Fibroblast of mammary gland (primary cell): Measurements from ENCODE around the gene LRRC27.
"Not testable (repeated sequence)": the region's sequence is repeated elsewhere in the genome, so short reads cannot be mapped to it uniquely, and the experiment has no call there.

Source experiments
- DNase-seq: peaks from one replicate; pipeline ENCODE4 v3.0.0-alpha.2; 2010; ENCODE audit warnings: low read depth
- H3K4me3 ChIP-seq: 2 replicates; pipeline ENCODE4 v1.5.1; 2011; ENCODE audit warnings: low read depth, mild to moderate bottlenecking, low read length, moderate library complexity; ENCODE audit not compliant: control insufficient read depth
- CTCF ChIP-seq: conservative IDR thresholded peaks from 2 replicates; pipeline ENCODE4 v1.5.1; 2011; ENCODE audit warnings: low read depth, low read length, inconsistent platforms; ENCODE audit not compliant: control insufficient read depth, insufficient read depth

The LRRC27 gene

GRCh38 chr10:132333386-132333785, 1.4 kb downstream of the LRRC27 start:
- no peak for TF ChIP-seq CTCF
- no peak overlapping the region for H3K4me3 ChIP-seq
- DNase-seq: no peak

GRCh38 chr10:132334631-132335188, 2.7 kb downstream of the LRRC27 start:
- no peak for TF ChIP-seq CTCF

GRCh38 chr10:132335189-132336063, 3.4 kb downstream of the LRRC27 start:
- TF ChIP-seq CTCF: no peak
- no peak for DNase-seq
- H3K4me3 ChIP-seq: no peak overlapping the region

More at GRCh38 chr10:132334631-132335188, 2.7 kb downstream of the LRRC27 start:
- H3K4me3 ChIP-seq: no peak overlapping the region
- DNase-seq: no peak

GRCh38 chr10:132336064-132336746, 4.2 kb downstream of the LRRC27 start:
- no peak overlapping the region for H3K4me3 ChIP-seq
- DNase-seq: no peak
- TF ChIP-seq CTCF: no peak

- peak overlapping the region; percentile 4 for H3K4me3 ChIP-seq
- no peak for TF ChIP-seq CTCF
- no peak for DNase-seq
These were observed 5.0 kb downstream of the LRRC27 start for GRCh38 chr10:132336919-132337407.

- DNase-seq, H3K4me3 ChIP-seq: not testable (repeated sequence)
These were observed 5.9 kb downstream of the LRRC27 start for GRCh38 chr10:132337854-132338253.

GRCh38 chr10:132338876-132339275, 6.9 kb downstream of the LRRC27 start:
- no peak overlapping the region for H3K4me3 ChIP-seq
- TF ChIP-seq CTCF: no peak
- DNase-seq: no peak
